GM19328 (cell line): ENCODE results near the gene PTPRM.

ENCODE experiments used
- ATAC-seq: cut with Tn5 transposase; IDR thresholded peaks from one replicate; pipeline ENCODE4 v1.9.1; 2021; ENCODE audit warnings: mild to moderate bottlenecking, moderate library complexity; ENCODE audit not compliant: unreplicated experiment

The PTPRM gene

DNA sequence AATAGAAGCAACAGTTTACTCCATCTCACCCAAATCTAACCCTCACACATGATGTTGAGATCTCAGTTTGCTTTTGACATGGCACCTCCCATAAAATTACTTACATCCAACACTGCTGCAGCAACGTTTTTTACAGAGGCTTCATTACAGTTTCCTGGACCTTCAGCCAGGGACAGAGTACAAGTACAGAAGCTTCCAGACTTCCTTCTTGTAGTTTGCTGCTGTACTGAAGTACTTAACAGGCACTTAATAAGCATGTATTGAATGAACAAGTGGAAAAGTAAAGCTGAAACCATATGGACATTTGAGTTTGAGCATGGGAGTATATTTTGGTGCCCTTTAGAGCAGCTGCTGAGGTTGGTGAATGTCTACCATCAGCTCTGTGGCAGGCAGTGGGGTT is 514.2 kb downstream of the PTPRM start:
- no peak for ATAC-seq

DNA sequence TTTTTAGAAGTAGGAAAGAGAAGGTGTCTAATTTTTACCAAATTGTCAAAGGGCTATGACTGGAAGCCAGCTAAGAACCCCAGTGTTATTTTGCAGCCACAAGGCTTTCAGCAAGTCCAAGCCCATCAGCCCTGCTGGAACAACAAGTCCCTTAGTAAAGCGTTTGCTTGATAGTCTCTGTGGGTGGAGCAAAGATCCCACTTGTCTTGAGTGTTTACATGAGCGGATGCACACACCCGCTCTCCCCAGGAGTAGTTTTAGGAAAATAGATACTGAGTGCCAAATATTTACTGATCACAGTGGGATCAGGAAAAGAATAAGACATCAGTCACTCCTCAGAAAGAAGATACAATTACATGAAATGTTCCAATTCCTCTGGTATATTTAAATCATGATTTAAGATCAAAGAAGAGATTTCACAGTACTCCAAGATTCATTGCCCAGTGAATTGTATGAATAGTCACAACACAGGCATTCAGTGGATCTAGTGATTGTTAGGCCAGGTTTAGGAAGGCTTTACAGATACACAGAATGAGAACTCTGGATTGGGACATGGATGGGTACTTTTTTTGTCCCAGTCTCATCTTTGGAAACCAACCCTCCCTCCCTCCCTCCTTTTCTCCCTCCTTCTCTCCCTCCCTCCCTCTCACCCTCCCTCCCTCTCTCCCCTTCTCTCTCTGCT is 514.9 kb downstream of the PTPRM start:
- ATAC-seq, result no peak

DNA sequence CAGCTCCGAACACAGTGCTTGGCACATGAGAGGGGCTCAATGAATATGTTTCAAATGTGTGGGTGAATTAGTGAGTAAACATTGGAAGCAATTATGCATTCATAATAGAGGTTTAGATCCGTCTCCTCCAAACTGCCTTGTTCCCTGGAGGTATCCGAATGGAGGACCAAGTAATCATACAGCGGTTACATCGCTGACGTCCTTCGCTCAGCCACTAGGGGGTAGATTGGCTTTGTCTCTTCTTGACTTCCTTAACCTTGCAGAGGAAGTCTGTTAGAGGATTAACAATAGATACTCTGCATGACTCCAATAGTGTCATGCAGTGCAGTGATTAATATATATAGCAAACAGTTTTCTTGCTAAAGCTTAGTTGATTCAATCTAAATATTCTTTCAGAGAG is 517.0 kb downstream of the PTPRM start:
- no peak for ATAC-seq

- no peak for ATAC-seq
These were observed 521.5 kb downstream of the PTPRM start for GRCh38 chr18:8088626-8089025.

DNA sequence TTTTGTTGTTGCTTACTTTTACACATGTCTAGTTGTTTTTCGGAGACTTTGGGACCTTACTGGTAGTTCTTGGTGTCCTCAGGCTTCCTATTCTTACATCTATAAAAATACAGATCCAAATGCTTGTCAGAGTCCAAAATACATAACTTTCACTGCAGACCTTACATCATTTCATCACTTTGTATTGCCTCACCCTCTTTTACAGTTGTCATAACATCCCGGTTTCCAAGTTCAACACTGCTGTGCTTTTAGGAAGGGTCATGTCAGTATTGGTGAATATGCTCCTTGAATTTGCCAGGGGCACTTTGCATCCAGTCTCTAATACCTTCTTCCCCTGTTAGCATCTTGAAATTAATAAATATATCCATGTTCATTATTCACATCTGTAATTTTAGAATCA is 523.9 kb downstream of the PTPRM start:
- no peak for ATAC-seq

DNA sequence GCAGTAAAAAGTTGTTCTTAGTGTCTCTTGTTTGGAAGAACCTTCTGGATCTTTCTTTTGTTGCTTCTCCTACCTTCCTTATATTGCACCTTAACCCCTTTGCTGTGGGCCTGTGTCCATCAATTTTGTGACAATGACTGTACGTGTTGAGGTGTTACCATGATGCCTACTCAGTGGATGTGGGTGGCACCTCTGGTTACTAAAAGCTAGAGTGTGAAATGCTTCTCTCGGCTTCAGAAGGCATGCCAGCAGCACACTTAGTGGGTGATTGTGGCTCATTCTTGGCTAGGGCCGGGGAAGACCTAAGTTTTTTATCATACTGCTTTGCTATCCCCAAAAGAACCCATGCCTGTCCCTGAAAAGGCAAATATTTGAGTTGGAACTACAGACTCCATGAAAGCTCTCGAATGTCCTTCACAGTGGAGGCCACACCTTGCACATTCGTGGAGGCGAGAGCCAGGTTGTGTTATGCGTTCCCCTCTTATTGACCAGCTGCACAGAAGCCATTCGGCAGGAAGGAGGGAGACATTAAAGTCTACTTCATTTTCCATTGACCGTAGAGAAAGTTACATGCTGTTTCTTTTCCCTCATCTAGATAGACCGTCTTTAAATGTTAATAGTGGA is 528.9 kb downstream of the PTPRM start:
- no peak for ATAC-seq

GRCh38 chr18:8097399-8097798 is 530.3 kb downstream of the PTPRM start:
- no peak for ATAC-seq

DNA sequence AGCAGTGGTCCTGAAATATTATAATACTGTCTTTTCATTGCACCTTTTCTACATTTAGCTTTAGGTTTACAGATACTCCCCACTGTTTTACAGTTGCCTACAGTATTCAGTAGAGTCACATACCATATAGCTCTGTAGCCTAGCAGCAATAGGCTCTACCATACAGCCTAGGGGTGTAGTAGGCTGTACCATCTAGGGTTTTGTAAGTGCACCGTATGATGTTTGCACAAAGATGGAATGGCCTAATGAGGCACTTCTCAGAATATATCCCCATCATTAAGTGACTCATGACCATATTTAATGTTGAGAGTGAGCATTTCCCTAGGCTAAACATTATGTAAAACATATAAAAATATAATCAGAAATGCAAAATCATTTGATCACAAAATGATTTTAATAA is 530.8 kb downstream of the PTPRM start:
- ATAC-seq, result no peak

- ATAC-seq, result no peak
These were observed 539.5 kb downstream of the PTPRM start for GRCh38 chr18:8106603-8107002.

- ATAC-seq, result no peak
These were observed 540.3 kb downstream of the PTPRM start for GRCh38 chr18:8107426-8107825.

- ATAC-seq, result no peak
These were observed 547.4 kb downstream of the PTPRM start for GRCh38 chr18:8114480-8114879.

- no peak for ATAC-seq
These were observed 549.4 kb downstream of the PTPRM start for GRCh38 chr18:8116341-8117005.

GRCh38 chr18:8117006-8117371 is 549.9 kb downstream of the PTPRM start:
- no peak for ATAC-seq

- ATAC-seq, result no peak
These were observed 554.0 kb downstream of the PTPRM start for GRCh38 chr18:8121101-8121500.

GRCh38 chr18:8121942-8122480 is 554.9 kb downstream of the PTPRM start:
- no peak for ATAC-seq

DNA sequence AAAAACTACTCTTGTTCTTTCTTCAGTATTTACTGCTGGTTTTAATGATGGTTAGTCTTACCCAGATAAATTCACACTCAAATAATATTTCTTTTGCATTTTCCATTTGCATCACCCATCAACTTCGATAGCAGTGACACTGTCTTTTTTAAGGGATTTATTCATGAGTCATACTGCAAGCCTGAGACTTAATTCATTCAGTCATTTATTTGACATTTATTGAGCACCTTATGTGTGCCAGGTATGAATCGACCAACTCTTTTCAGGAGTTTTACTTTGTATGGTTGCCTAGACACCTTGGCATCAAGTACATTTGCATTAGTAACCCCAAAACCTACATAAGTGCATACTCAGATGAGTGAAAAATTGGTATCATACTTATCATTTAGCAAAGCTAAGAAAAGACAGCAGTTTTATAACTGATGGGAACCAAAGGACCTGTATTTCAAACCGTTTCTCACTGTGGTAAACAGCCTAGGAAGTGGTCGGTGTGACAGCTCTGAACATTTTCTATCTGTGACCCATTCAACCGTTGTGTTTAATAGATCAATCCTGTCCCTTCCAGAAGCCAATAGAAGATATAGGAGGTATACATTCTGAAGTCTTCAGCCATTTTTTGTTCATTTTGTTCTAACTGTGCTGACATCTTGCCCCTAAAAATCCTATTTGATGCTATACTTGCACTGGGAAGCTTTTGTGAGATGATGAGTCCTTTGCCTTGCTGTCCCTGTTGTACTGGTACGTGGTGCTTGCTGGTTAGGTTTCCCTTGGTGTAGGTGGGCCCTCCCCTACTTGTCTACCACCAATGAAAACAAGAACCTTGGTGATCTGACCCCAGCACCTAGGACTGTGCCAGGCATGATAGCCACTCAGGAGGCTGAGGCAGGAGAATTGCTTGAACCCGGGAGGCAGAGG is 557.4 kb downstream of the PTPRM start:
- no peak for ATAC-seq

DNA sequence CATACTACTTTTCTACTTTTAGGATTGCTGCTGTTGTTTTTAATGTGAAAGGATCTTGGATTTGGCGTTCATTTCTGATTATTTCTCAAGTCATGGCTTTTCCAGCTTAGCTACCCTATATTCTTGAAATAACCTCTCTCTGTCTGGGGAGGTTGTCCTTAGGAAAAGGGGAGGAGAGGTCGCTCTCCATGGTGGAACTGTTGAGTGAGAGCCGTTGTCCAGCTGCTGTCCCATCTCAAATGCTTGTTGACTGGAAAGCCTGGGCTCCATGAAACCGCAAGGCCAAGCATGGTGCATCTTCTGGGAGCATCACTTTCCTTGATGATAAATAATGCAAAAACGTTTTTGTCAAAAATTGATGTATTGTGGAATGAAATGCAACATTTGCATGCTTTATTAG is 563.0 kb downstream of the PTPRM start:
- ATAC-seq, result no peak

GRCh38 chr18:8133032-8133431 is 565.9 kb downstream of the PTPRM start:
- ATAC-seq, result no peak

DNA sequence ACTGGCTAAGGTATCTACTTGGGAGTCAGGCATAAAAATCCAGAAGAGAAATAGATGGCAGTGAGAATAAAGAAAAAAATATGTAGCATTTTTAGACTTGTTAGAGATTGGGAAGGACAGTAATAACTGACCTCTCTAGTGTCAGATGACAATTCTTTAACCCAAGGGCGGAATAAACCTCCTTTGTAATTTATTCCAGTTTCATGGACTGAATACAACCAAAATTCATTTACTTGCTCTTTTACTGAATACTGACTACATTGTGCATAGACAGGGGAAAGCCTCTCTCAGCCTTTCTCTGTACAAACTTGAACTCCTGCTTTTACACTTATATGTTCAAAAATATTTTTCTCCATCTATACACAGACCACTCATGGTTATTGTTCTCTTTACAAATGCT is 566.8 kb downstream of the PTPRM start:
- ATAC-seq, result no peak

DNA sequence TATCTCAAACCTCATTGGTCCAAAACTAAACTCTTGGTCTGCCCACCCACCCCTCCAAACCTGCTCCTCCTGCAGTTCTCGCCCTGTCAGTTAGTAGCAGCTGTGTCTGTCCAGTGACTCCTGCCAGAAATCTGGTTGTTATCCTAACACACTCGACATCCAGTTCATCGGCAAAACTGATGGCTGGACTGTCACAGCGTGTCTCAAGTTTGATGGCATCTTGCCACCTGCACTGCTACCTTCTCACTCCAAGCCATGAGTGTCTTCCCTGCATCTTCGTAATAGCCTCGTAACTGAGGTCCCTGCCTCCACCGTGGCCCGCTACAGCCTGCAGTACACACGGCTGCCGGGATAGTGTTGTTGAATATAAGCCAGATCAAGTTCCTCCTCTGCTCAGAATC is 572.0 kb downstream of the PTPRM start:
- ATAC-seq, result no peak

GRCh38 chr18:8139891-8140406 is 572.8 kb downstream of the PTPRM start:
- ATAC-seq, result no peak
